ENCODE data around the gene SLCO6A1. TPM values are rescaled to one million over a fixed set of nuclear protein-coding genes. Genes with fewer than 3 reads are reported as not detected.

Gene SLCO6A1
- total RNA-seq, 1 experiment from 2014 or later: not detected

- H3K4me3 ChIP-seq: no peak overlapping the region
- no peaks in the 10 kb centered on the region for H3K27me3 ChIP-seq (replicated peaks)
- no peak for DNase-seq (ENCODE audit: low read depth in 1 of 2, low spot score in 2 of 2)
- no peaks in the 10 kb centered on the region for H3K4me1 ChIP-seq (replicated peaks)
- no peak overlapping the region for H3K27ac ChIP-seq
- H3K36me3 ChIP-seq: no peaks in the 10 kb centered on the region
- no peaks in the 10 kb centered on the region for H3K9me3 ChIP-seq (replicated peaks)
Observed at GRCh38 chr5:102388235-102388634, 110.6 kb downstream of the SLCO6A1 start.

- no peak overlapping the region for H3K4me3 ChIP-seq
- no peaks in the 10 kb centered on the region for H3K4me1 ChIP-seq (replicated peaks)
- H3K27ac ChIP-seq: no peak overlapping the region
- H3K9me3 ChIP-seq (replicated peaks): no peaks in the 10 kb centered on the region
- no peaks in the 10 kb centered on the region for H3K27me3 ChIP-seq (replicated peaks)
- no peak for DNase-seq (ENCODE audit: low read depth in 1 of 2, low spot score in 2 of 2)
- no peaks in the 10 kb centered on the region for H3K36me3 ChIP-seq
Observed at GRCh38 chr5:102385365-102385764, 113.4 kb downstream of the SLCO6A1 start.

- DNase-seq (ENCODE audit: low read depth in 1 of 2, low spot score in 2 of 2): no peak
- Histone ChIP-seq H3K36me3 (no peaks in the 10 kb centered on the region), H3K4me1 (replicated peaks) (no peaks in the 10 kb centered on the region), H3K27ac (no peak overlapping the region), H3K4me3 (no peak overlapping the region), H3K27me3 (replicated peaks) (no peaks in the 10 kb centered on the region), H3K9me3 (replicated peaks) (no peaks in the 10 kb centered on the region)
Observed at GRCh38 chr5:102380174-102380573, 118.6 kb downstream of the SLCO6A1 start.

GRCh38 chr5:102375876-102376275 lies 122.9 kb downstream of the SLCO6A1 start:
- H3K4me1 ChIP-seq (replicated peaks): no peaks in the 10 kb centered on the region
- H3K36me3 ChIP-seq: no peaks in the 10 kb centered on the region
- H3K9me3 ChIP-seq (replicated peaks): no peaks in the 10 kb centered on the region
- no peak for DNase-seq (ENCODE audit: low read depth in 1 of 2, low spot score in 2 of 2)
- no peaks in the 10 kb centered on the region for H3K27me3 ChIP-seq (replicated peaks)
- no peak overlapping the region for H3K4me3 ChIP-seq
- H3K27ac ChIP-seq: no peak overlapping the region

GRCh38 chr5:102375272-102375671 lies 123.5 kb downstream of the SLCO6A1 start:
- H3K4me1 ChIP-seq (replicated peaks): no peaks in the 10 kb centered on the region
- H3K9me3 ChIP-seq (replicated peaks): no peaks in the 10 kb centered on the region
- H3K27ac ChIP-seq: no peak overlapping the region
- no peak for DNase-seq (ENCODE audit: low read depth in 1 of 2, low spot score in 2 of 2)
- H3K27me3 ChIP-seq (replicated peaks): no peaks in the 10 kb centered on the region
- H3K36me3 ChIP-seq: no peaks in the 10 kb centered on the region
- no peak overlapping the region for H3K4me3 ChIP-seq

- H3K9me3 ChIP-seq (replicated peaks): no peaks in the 10 kb centered on the region
- H3K27me3 ChIP-seq (replicated peaks): no peaks in the 10 kb centered on the region
- no peaks in the 10 kb centered on the region for H3K4me1 ChIP-seq (replicated peaks)
- no peaks in the 10 kb centered on the region for H3K36me3 ChIP-seq
- DNase-seq (ENCODE audit: low read depth in 1 of 2, low spot score in 2 of 2): no peak
- no peak overlapping the region for H3K27ac ChIP-seq
- no peak overlapping the region for H3K4me3 ChIP-seq
Observed at GRCh38 chr5:102368392-102368791, 130.4 kb downstream of the SLCO6A1 start.

- DNase-seq (ENCODE audit: low read depth in 1 of 2, low spot score in 2 of 2): no peak
- Histone ChIP-seq H3K27me3 (replicated peaks) (no peaks in the 10 kb centered on the region), H3K9me3 (replicated peaks) (peaks cover 6% of the 10 kb centered on the region; the same call in 1 of the 2 replicates), H3K4me1 (replicated peaks) (no peaks in the 10 kb centered on the region), H3K4me3 (no peak overlapping the region), H3K36me3 (no peaks in the 10 kb centered on the region), H3K27ac (no peak overlapping the region)
Observed at GRCh38 chr5:102341681-102342288, 157.0 kb downstream of the SLCO6A1 start.

- Histone ChIP-seq H3K4me1 (replicated peaks) (no peaks in the 10 kb centered on the region), H3K4me3 (no peak overlapping the region)
- no peak for DNase-seq (ENCODE audit: low read depth in 1 of 2, low spot score in 2 of 2)
Observed at GRCh38 chr5:102324714-102325113, 174.1 kb downstream of the SLCO6A1 start.

More at GRCh38 chr5:102324714-102325113, 174.1 kb downstream of the SLCO6A1 start:
- no peaks in the 10 kb centered on the region for H3K27me3 ChIP-seq (replicated peaks)
- no peak overlapping the region for H3K27ac ChIP-seq
- H3K36me3 ChIP-seq: no peaks in the 10 kb centered on the region
- no peaks in the 10 kb centered on the region for H3K9me3 ChIP-seq (replicated peaks)

Other genes starting within 250 kb of the SLCO6A1 start
- gene SLCO4C1, start 202.7 kb downstream of the SLCO6A1 start, total RNA-seq (2014; rRNA removed; shearing (Covaris generic)): not detected in 2 replicates